Psoas muscle (tissue), 8 donors: ENCODE measurements around the gene HES7. TPM values are rescaled to one million over a fixed set of nuclear protein-coding genes. Genes with fewer than 3 reads are reported as not detected.
A peak's percentile ranks its signal among the peaks of the same experiment; 100 is the strongest.

ENCODE experiments used
- ATAC-seq, 4 donors: fragments of 200-7000 bp; cut with Tn5 transposase; one replicate each; pipeline ENCODE4 v1.9.1; 2020; ENCODE audit warnings: moderate library complexity in 3 of 4, mild to moderate bottlenecking in 2 of 4
- DNase-seq, 2 donors: peaks; one replicate each; pipeline ENCODE4 v3.0.0-alpha.2; 2020
- H3K27ac ChIP-seq: fragments of 200-600 bp; one replicate; pipeline ENCODE4 v1.8.0; 2022
- H3K27me3 ChIP-seq, 3 donors: fragments of 200-600 bp in 1 of 3; one replicate each; pipeline versions ENCODE4 v1.6.1 to v1.8.0; 2013 to 2022; ENCODE audit warnings: low read length in 2 of 3, mild to moderate bottlenecking in 2 of 3, moderate library complexity in 1 of 3; ENCODE audit not compliant: insufficient read depth in 3 of 3
- H3K36me3 ChIP-seq, 2 donors: fragments of 200-600 bp in 1 of 2; one replicate each; pipeline versions ENCODE4 v1.6.1 to v1.8.0; 2013 to 2022; ENCODE audit warnings: low read depth in 1 of 2, mild to moderate bottlenecking in 1 of 2, moderate library complexity in 1 of 2; ENCODE audit not compliant: insufficient read depth in 1 of 2
- H3K4me1 ChIP-seq: fragments of 200-600 bp; one replicate; pipeline ENCODE4 v1.8.0; 2022
- H3K4me3 ChIP-seq: fragments of 200-600 bp; one replicate; pipeline ENCODE4 v1.8.0; 2022; ENCODE audit warnings: mild to moderate bottlenecking
- H3K9me3 ChIP-seq: fragments of 200-600 bp; one replicate; pipeline ENCODE4 v1.8.0; 2022
- CTCF ChIP-seq: fragments of 200-600 bp; IDR thresholded peaks from one replicate; pipeline ENCODE4 v1.8.0; 2022; ENCODE audit warnings: antibody characterized with exemption
- WGBS, 3 donors: extraction: QIAGEN DNeasy Blood & Tissue Kit; methylation state at CpG; one replicate each; pipeline versions ENCODE4 v1.1.6 to v1.1.7; 2013; 5-methylcytosine and 5-hydroxymethylcytosine counted together
- intact Hi-C, 2 donors: fragments of 100-400 bp; cut with DNase I; formaldehyde crosslinking; loops; one replicate each; pipeline versions ENCODE4 v1.11.0 to v1.14.2; 2022
- polyA plus RNA-seq, 3 donors: library from polyadenylated mRNA; stranded (reverse); fragments of 200-250 nt; gene quantifications; one replicate each; pipeline ENCODE4 v1.2.3, GENCODE V29; 2013
- total RNA-seq, 4 donors: library from RNA; stranded (reverse); fragmentation: NEBNext Ultra II Directional in 2 of 4; extraction: Animal tissue kit (Norgen Biotek cat#: 25700) in 2 of 4; gene quantifications; one replicate each; pipeline versions ENCODE4 v1.2.1 to v1.2.4, GENCODE V29; 2021 to 2023
- donor health status: healthy with polysubstance abuse.
- donor health status: DM: no; HTN: no; CAD: no; lungs with moderate emphysema.
- donor health status: Bipolar disorder and iron deficiency.
- donor health status: healthy.
- donor health status: DM: yes; HTN: yes; CAD: no.
- donor health status: DM: no; HTN: no; CAD: no.
- donor health status: DM: no; HTN: no; CAD: no.
- donor health status: DM: yes; HTN: yes; CAD: no.

Gene HES7
- total and polyA plus RNA-seq, 7 donors: 0.10 to 0.30 TPM; not detected in 5

- H3K9me3 ChIP-seq: no peaks in the 10 kb centered on the region
- peaks cover 0 to 31% (median 7%) of the 10 kb centered on the region in 3 donors for H3K27me3 ChIP-seq
- peak overlapping the region; percentile 77 for H3K4me3 ChIP-seq
- no peaks in the 10 kb centered on the region for H3K36me3 ChIP-seq
- no peak for TF ChIP-seq CTCF
- ATAC-seq (no peak), DNase-seq (peak in 1 of 2 donors; percentile 34)
- peaks cover 30% of the 10 kb centered on the region for H3K4me1 ChIP-seq
- no peak overlapping the region for H3K27ac ChIP-seq
- intact Hi-C loops: loop anchor here in 1 of 2 donors (5.0 kb wide), 1 partner anchor 43 kb away; no protein-coding TSS in a partner anchor
- 10 to 13% (median 11%) methylated on average over 24 of the region's 24 CpGs for WGBS, 3 donors
Observed at GRCh38 chr17:8124350-8125153, 646 bp upstream of the HES7 start.

- Histone ChIP-seq H3K9me3 (no peaks in the 10 kb centered on the region), H3K27ac (no peak overlapping the region), H3K27me3 (peaks cover 0 to 31% (median 7%) of the 10 kb centered on the region in 3 donors), H3K36me3 (no peaks in the 10 kb centered on the region), H3K4me3 (peak overlapping the region; percentile 77), H3K4me1 (peaks cover 34% of the 10 kb centered on the region)
- ATAC-seq (no peak), DNase-seq (peak in 1 of 2 donors; percentile 72)
- no peak for TF ChIP-seq CTCF
- intact Hi-C loops: no loop called here
- WGBS, 3 donors: 0 to 1% (median 1%) methylated on average over 43 to 55 of the region's 55 CpGs
Observed at GRCh38 chr17:8122924-8123694, 797 bp downstream of the HES7 start.

GRCh38 chr17:8122422-8122923 lies 1.4 kb downstream of the HES7 start:
- DNase-seq (no peak), ATAC-seq (no peak)
- WGBS, 3 donors: 0 to 1% (median 1%) methylated on average over 26 to 29 of the region's 29 CpGs
- Histone ChIP-seq H3K36me3 (no peaks in the 10 kb centered on the region), H3K27me3 (peaks cover 0 to 31% (median 7%) of the 10 kb centered on the region in 3 donors), H3K27ac (no peak overlapping the region), H3K4me3 (peak overlapping the region; percentile 77), H3K4me1 (peaks cover 40% of the 10 kb centered on the region), H3K9me3 (no peaks in the 10 kb centered on the region)
- intact Hi-C loops: no loop called here
- no peak for TF ChIP-seq CTCF

- DNase-seq (peak; percentile 62 to 78), ATAC-seq (peak; percentile 10 to 43 (median 18))
- WGBS, 3 donors: 0 to 1% (median 1%) methylated on average over 43 to 76 of the region's 76 CpGs
- no peaks in the 10 kb centered on the region for H3K36me3 ChIP-seq
- H3K27ac ChIP-seq: no peak overlapping the region
- H3K4me3 ChIP-seq: peak overlapping the region; percentile 77
- peaks cover 41% of the 10 kb centered on the region for H3K4me1 ChIP-seq
- H3K9me3 ChIP-seq: no peaks in the 10 kb centered on the region
- peak; percentile 41 for TF ChIP-seq CTCF
- intact Hi-C loops: loop anchor here in 1 of 2 donors (2.0 kb wide), 3 partner anchors 17 to 65 kb away; no protein-coding TSS in a partner anchor
- H3K27me3 ChIP-seq: peaks cover 0 to 36% (median 8%) of the 10 kb centered on the region in 3 donors
Observed at GRCh38 chr17:8121681-8122421, 2.1 kb downstream of the HES7 start.
